ENCODE results near the gene DDR1.

- no peak for TF ChIP-seq CTCF (IDR thresholded peaks at IDR 0.05; ENCODE audit: low read depth, low read length)
- TF ChIP-seq POLR2A (IDR thresholded peaks at IDR 0.05; ENCODE audit: extremely low read depth, insufficient read length): no peak
These were observed 2.0 kb upstream of the DDR1 start for GRCh38 chr6:30882204-30882758.

All from NB4 (cell line).